ENCODE results near the gene CRHR2. TPM values are rescaled to one million over a fixed set of nuclear protein-coding genes. Genes with fewer than 3 reads are reported as not detected.
"Not testable (repeated sequence)": the region's sequence is repeated elsewhere in the genome, so short reads cannot be mapped to it uniquely, and the experiment has no call there.

CRHR2 gene
- total and polyA plus RNA-seq, 2 of the 4 experiments (the other 2 are of a cell fraction), result not detected

- H3K4me1 ChIP-seq (ENCODE audit: control insufficient read depth, insufficient read depth, low read length); H3K14ac ChIP-seq (replicated peaks; ENCODE audit: low read depth, low read length); H4K5ac ChIP-seq (ENCODE audit: low read depth, low read length); H3K9me3 ChIP-seq (ENCODE audit: control insufficient read depth, insufficient read depth, low read length); H3K18ac ChIP-seq (ENCODE audit: low read depth, low read length); H3K36me3 ChIP-seq (ENCODE audit: control insufficient read depth, insufficient read depth, low read length); ATAC-seq (ENCODE audit: low read depth); POLR2A ChIA-PET (ENCODE audit: unreplicated experiment); H2BK120ac ChIP-seq (ENCODE audit: low read depth, low read length); H2BK20ac ChIP-seq (ENCODE audit: low read depth, low read length); H3K79me1 ChIP-seq (ENCODE audit: low read depth in 1 of 2, low read length in 2 of 2); intact Hi-C loops (cut with micrococcal nuclease); dilution Hi-C loops (cut with HindIII; ENCODE audit: low sequenced_read_pairs, unreplicated experiment); H2AK9ac ChIP-seq (replicated peaks; ENCODE audit: low read depth, low read length, poor library complexity); H4K20me1 ChIP-seq (ENCODE audit: insufficient read depth, low read length); in situ Hi-C loops (cut with MboI; ENCODE audit: low sequenced_read_pairs); DNase-seq; H3K4ac ChIP-seq (ENCODE audit: low read depth, low read length); H3K27ac ChIP-seq (ENCODE audit: insufficient read depth, low read length); H3K9ac ChIP-seq (ENCODE audit: low read depth, low read length); CTCF ChIA-PET; H3K4me3 ChIP-seq (ENCODE audit: insufficient read depth, low read depth, low read length); H4K8ac ChIP-seq (ENCODE audit: low read depth in 2 of 2, low read length in 2 of 2); H3K4me2 ChIP-seq (ENCODE audit: low read depth, low read length); H2BK15ac ChIP-seq (ENCODE audit: low read depth, low read length); H3K23ac ChIP-seq (ENCODE audit: low read depth, low read length); BruUV-seq (replicated peaks); H2AK5ac ChIP-seq (ENCODE audit: low read depth, low read length); H2AFZ ChIP-seq (replicated peaks; ENCODE audit: low read length, poor library complexity); H3K56ac ChIP-seq (ENCODE audit: extremely low read depth, insufficient read depth, low read length); H3K9me1 ChIP-seq (ENCODE audit: insufficient read depth, low read length); H4K91ac ChIP-seq (ENCODE audit: insufficient read depth, low read depth, low read length): not testable (repeated sequence)
- peaks cover 23% of the 10 kb centered on the region for H3K27me3 ChIP-seq (ENCODE audit: control insufficient read depth, insufficient read depth, low read length)
- 27 to 100% methylated on average over 1 to 2 of the region's 2 CpGs for WGBS, 2 experiments (ENCODE audit: extremely low coverage in 2 of 2, insufficient read length in 1 of 2)
- peak overlapping the region; percentile 26 for H2BK5ac ChIP-seq (ENCODE audit: low read depth, low read length, poor library complexity, severe bottlenecking)
Measured at GRCh38 chr7:30719434-30719833, 37.2 kb upstream of the CRHR2 start.
